ENCODE measurements around the gene STK10.

Gene STK10

DNA sequence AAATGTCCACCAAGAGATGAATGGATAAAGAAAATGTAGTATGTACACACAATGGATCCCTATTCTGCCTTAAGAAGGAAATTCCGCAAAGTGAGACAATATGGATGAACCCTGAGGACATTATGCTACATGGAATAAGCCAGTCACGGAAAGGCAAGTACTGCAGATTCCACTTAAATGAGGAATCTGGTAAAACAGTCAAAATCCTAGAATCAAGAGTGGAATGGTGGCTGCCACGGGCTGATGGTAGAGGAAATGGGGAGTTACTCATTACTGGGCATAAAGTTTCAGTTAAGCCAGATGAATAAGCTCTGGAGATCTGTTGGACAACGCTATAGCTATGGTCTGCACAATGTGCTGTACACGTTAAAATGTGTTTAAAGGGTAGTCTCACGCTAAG lies 47.2 kb downstream of the STK10 start:
- no peak for DNase-seq

DNA sequence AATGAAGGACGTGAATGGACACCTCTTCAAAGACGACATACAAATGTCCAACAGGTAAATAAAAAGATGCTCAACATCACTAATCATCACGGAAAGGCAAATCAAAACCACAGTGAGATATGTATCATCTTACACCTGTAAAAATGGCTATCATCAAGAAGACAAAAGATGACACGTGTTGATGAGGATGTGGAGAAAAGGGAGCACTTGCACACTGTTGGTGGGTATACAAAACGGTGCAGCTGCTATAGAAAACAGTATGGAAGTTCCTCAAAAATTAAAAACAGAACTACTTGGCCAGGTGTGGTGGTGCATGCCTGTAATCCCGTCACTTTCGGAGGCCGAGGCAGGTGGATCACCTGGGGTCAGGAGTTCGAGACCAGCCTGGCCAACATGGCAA lies 47.9 kb downstream of the STK10 start:
- no peak for DNase-seq

- no peak for DNase-seq
Measured at GRCh38 chr5:172137046-172137445, 51.0 kb downstream of the STK10 start.

GRCh38 chr5:172133359-172134029 lies 54.5 kb downstream of the STK10 start:
- DNase-seq = no peak

DNA sequence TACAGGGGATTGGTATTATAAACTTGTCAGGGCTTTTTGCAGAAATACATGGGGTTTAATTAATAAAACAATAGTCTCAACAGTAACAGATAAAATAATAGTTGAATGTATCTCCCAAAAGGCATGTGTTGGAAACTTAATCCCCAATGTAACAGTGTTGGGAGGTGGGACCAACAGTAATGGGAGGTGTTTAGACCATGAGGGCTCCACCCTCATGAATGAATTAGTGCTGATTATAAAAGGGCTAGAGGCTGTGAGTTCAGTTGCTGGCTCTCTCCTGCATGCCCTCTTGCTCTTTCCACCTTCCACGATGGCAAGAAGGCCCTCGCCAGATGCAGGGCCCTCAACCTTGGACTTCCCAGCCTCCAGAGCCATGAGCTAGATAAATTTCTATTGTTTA lies 56.3 kb downstream of the STK10 start:
- no peak for DNase-seq

DNA sequence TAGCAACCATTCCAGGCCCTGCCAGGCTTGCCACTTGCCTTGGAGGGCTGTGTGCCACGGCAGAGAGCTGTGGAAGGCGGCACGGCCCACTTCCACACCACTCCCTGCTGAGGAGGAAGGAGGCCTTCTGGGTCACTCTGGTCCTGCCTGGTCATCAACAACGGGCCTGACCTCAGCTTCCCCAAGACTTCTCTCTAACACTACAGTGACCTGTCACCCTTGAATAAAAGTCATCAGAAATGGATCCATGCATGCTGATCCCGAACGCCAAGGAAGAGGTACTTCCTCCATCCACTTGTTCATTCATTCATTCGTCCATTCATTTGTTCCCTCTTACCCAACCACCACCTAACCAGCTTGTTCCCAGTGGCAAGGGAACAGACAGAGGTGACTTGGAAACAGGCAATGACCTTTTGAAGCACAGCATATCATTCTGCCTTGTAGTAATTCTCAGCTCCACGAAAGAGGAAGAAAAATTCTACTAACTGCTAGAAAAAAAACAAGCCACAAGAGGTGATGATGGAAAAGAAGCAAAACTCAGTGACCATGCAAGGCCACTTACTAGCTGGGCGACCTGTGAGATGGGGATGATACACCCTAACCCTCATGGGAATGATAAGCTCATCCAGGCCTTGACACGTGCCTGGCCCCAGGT lies 58.6 kb downstream of the STK10 start:
- no peak for DNase-seq

DNA sequence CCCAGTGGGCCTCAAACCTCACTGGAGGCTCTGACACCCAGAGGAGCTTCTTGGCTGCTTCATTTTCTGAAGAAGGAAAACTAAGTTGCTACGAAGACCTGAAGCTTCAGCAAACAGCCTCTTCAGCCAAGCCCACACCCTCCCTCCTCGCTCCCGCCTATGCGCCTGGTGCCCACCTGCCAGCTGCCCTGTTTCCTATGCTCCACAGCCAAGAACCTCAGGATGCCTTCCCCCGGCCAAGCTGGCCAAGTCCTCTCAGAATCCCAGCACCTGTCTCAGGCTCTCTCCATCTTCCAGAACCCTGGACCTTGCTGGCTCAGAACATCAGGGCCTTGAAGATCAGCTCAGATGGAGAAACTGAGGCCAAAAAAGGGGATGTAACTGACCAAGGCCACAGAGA lies 60.4 kb downstream of the STK10 start:
- DNase-seq = no peak

GRCh38 chr5:172123269-172123692 lies 64.7 kb downstream of the STK10 start:
- DNase-seq = peak; percentile 86

GRCh38 chr5:172119921-172120688 lies 67.9 kb downstream of the STK10 start:
- no peak for DNase-seq

- DNase-seq = no peak
Measured at GRCh38 chr5:172118891-172119290, 69.1 kb downstream of the STK10 start.

DNA sequence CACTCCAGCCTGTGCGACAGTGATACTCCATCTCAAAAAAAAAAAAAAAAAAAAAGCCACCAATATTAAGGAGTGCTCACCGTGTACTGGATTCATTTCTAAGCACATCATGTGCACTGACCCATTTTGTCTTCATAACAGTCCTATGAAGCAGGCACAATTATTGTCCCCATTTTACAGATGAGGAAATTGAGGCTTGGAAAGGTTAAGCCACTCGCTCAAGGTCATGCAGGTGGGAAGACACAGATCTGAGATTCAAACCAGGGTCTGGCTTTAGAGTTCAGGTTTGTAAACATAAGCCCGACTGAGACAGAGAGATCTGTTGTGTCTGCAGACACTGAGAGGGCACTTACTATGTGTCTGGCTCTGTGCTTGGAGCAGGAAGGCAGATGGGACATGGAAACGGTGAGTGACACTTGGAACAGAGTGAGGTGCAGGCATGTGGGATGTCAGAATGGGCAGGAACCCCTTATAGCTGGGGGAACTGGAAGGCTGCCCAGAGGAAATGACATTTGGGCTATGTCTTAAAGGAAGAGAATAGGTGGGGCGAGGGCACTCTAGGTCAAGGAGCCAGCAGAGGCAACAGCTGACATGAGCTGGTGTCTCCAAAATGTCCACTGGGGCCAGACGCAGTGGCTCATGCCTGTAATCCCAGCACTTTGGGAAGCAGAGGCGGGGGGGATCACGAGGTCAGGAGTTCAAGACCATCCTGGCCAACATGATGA lies 69.9 kb downstream of the STK10 start:
- no peak for DNase-seq

- DNase-seq = no peak
Measured at GRCh38 chr5:172115541-172115982, 72.5 kb downstream of the STK10 start.

DNA sequence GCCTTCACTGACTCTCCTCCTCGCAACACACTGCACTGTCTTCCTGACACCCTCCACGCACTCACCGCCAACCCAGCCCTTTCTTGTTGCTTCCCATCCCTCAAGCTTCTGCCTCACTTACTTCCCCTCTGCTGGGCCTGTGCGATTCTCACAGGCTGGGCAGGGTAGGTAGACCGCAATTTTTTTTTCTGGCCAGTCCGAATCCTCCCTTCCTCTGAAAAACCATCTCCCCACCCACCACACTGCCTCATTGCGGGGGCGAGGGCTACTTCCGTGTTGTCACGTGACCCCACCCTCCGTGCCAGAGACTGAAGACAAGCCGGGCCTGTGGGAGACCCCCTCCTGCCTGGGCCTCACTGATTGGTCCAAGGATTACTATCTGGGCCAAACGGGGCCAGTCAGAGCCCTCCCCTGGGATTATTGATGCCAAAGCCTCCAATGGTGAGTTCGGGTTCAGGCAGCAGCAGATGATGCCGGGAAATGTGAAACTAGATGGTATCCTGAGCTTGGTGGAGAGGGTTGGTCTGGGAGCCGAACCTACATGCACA lies 73.1 kb downstream of the STK10 start:
- no peak for DNase-seq

DNA sequence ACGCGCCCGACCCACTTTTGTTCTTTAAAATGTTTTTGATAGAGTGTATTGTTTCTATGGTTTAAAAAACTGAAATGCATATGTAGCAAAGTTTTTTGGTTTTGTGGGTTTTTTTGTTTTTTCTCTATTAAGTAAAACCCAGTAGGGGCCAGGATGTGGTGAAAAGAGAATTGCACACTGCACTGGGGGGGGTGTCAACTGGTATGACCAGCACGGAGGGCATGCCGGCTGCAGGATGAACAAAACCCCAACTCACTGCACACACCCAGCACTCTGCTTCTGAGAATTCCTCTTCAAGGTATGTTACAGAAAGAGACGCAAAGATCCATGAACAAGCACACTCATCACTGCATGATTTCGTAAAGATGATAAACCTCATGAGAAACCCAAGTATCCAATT lies 75.0 kb downstream of the STK10 start:
- no peak for DNase-seq

- no peak for DNase-seq
Measured at GRCh38 chr5:172111852-172112225, 76.2 kb downstream of the STK10 start.

- peak; percentile 20 for DNase-seq
Measured at GRCh38 chr5:172110921-172111851, 76.8 kb downstream of the STK10 start.

- no peak for DNase-seq
Measured at GRCh38 chr5:172110260-172110815, 77.7 kb downstream of the STK10 start.

- no peak for DNase-seq
Measured at GRCh38 chr5:172109749-172110148, 78.3 kb downstream of the STK10 start.

DNA sequence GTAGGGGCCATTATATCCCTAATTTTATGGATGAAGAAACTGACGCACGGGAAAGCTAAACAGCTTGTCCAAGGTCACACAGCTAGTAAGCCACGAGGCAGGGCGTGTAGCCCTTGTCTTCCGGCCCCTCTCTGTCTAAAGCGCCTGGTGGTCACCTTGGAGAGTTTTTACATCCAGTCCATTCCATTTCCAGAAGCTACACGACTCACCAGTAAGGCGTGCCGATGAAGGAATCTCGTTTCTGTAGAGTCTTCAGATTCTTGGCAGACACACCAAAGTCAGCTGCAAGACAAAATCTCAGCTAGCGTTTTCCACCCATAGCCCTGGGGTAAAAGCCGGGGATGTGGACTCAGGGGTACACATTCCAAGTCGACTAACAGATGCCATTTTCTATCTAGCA lies 80.5 kb downstream of the STK10 start:
- no peak for DNase-seq

DNA sequence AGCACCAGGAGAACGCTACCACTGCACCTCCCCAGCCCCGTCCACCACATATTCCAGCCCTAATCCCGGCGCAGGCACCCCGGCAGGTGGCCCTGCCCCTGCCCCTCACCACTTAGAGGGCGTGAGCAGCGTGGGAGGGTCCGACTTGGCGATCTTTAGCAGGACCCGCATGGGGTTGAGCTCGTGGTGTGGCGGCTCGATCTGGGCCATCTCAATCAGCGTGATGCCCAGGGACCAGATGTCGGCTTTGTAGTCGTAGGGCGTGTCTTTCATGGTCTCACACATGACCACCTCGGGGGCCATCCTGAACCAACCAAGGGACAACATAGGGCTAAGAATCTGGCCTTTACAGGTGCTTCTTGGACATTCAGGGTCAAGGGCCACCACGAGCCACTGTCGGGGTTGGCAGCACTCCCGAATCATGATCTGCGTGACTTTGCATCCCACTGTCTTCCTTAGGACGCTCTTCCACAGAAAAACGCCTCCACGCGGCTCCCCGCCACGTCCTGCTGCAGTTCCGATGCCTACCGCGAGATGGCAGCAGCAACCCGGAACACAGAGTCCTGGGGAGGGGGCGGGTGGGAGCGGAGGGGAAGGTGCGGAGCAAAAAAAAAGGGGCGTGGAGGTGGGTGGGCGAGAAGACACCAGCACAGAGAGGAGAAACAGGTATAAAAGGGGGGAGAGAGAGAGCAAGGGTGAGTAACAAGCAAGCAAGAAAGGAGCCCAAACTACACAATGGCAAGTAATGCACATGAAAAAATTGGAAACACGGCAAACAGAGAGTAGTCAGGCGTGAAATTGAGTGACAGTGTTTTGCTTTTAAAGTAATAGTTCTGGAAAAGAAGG lies 81.3 kb downstream of the STK10 start:
- peak; percentile 76 for DNase-seq

DNA sequence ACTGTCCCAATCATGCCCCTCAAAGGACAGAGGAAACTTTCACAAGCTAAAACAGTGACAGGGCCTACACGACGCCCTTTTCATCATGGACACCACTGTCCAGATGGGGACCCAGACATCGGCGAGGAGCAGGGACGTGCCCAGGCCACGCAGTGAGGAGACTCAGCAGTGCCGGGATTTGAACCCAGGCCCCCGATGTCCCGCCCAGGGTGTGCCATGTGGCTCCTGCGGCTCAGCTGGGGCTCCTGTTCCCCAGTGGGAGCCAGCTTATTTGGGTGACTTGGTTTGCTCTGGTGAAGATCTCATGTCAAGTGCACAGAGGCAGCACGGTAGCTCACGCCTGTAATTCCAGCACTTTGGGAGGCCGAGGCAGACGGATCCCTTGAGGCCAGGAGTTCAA lies 82.2 kb downstream of the STK10 start:
- no peak for DNase-seq
